Hepatocyte (in vitro differentiated cells): Measurements from ENCODE around the gene SORCS2.

Experiments
- CTCF ChIP-seq: fragments of 200-600 bp; sonication (generic); IDR thresholded peaks from 2 replicates; pipeline ENCODE4 v1.5.1; 2016; ENCODE audit warnings: antibody characterized with exemption, mild to moderate bottlenecking; ENCODE audit not compliant: poor library complexity
- EZH2 ChIP-seq: fragments of 200-600 bp; sonication (generic); IDR thresholded peaks from 2 replicates; pipeline ENCODE4 v1.6.1; 2016; ENCODE audit warnings: antibody characterized with exemption, mild to moderate bottlenecking, borderline replicate concordance

GRCh38 chr4:7710126-7710525 is 517.8 kb downstream of the SORCS2 start:
- no peak for TF ChIP-seq EZH2
- no peak for TF ChIP-seq CTCF
